Neural crest cell (in vitro differentiated cells): ENCODE results near the gene COL12A1. TPM values are rescaled to one million over a fixed set of nuclear protein-coding genes. Genes with fewer than 3 reads are reported as not detected.

Experiments
- DNase-seq: peaks from one replicate; pipeline ENCODE4 v3.0.0; 2021; ENCODE audit warnings: low read depth, mixed read lengths, low spot score
- H3K27ac Mint-ChIP-seq: one replicate; pipeline ENCODE4 v1.8.0; 2021; ENCODE audit warnings: mild to moderate bottlenecking, mixed read lengths; ENCODE audit not compliant: unreplicated experiment
- H3K27me3 Mint-ChIP-seq: 2 replicates; pipeline ENCODE4 v1.8.0; 2021; ENCODE audit warnings: low read depth, mild to moderate bottlenecking, mixed read lengths
- H3K36me3 Mint-ChIP-seq: 2 replicates; pipeline ENCODE4 v1.8.0; 2021; ENCODE audit warnings: low read depth, mild to moderate bottlenecking, mixed read lengths
- H3K4me1 Mint-ChIP-seq: 2 replicates; pipeline ENCODE4 v1.8.0; 2021; ENCODE audit warnings: mixed read lengths
- H3K4me3 Mint-ChIP-seq: one replicate; pipeline ENCODE4 v1.8.0; 2021; ENCODE audit warnings: mild to moderate bottlenecking, mixed read lengths
- H3K9me3 Mint-ChIP-seq: 2 replicates; pipeline ENCODE4 v1.8.0; 2021; ENCODE audit warnings: mixed read lengths
- CTCF ChIP-seq: fragments of 200-600 bp; sonication (generic); conservative IDR thresholded peaks from 2 replicates; pipeline ENCODE4 v1.5.0; 2021; ENCODE audit warnings: antibody characterized with exemption, mild to moderate bottlenecking
- total RNA-seq: library from RNA; stranded (reverse); gene quantifications from 2 replicates; pipeline ENCODE4 v1.2.1, GENCODE V29; 2021

Gene COL12A1
- total RNA-seq, 1 donor from 2014 or later, result 50.2 TPM

DNA sequence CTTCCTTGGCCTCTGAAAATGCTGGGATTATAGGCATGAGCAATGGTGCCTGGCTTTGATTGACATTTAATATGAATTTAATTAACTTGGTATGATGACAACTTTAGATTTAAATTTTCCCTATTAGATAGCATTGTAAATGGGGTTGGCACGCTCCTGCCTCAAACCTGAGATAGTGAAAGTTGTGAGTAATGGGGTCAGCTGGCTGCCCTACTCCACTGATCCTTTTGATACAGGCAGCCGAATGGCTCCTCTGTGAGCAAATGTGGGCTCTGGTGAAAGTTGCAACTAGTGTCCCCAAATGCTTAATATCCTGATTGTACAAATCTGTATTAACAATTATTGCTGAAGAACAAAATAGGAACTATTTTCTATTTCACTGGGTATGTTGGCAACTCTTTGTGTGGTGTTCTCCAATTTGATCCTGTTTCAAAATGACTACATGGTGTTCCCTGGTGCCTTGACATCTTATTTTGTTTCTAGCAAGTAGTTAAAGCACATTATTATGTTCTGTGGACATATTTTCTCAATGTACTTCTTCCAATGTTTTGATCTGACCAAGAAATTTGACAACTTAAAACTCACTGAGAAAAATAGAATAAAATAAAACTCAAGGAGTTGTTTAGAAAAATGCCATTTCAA is 97.4 kb downstream of the COL12A1 start:
- Mint-ChIP-seq H3K36me3 (no peaks in the 10 kb centered on the region), H3K9me3 (no peaks in the 10 kb centered on the region), H3K4me3 (no peak overlapping the region), H3K27ac (no peak overlapping the region), H3K27me3 (no peaks in the 10 kb centered on the region), H3K4me1 (peaks cover 5% of the 10 kb centered on the region)
- DNase-seq, result no peak
- no peak for TF ChIP-seq CTCF

GRCh38 chr6:75107913-75108312 is 97.9 kb downstream of the COL12A1 start:
- Mint-ChIP-seq H3K4me1 (peaks cover 5% of the 10 kb centered on the region), H3K27me3 (no peaks in the 10 kb centered on the region), H3K9me3 (no peaks in the 10 kb centered on the region), H3K36me3 (no peaks in the 10 kb centered on the region), H3K27ac (no peak overlapping the region), H3K4me3 (no peak overlapping the region)
- DNase-seq, result no peak
- no peak for TF ChIP-seq CTCF

GRCh38 chr6:75106426-75106825 is 99.4 kb downstream of the COL12A1 start:
- Mint-ChIP-seq H3K4me1 (peaks cover 5% of the 10 kb centered on the region), H3K27ac (no peak overlapping the region), H3K27me3 (no peaks in the 10 kb centered on the region), H3K9me3 (no peaks in the 10 kb centered on the region), H3K4me3 (no peak overlapping the region), H3K36me3 (no peaks in the 10 kb centered on the region)
- TF ChIP-seq CTCF, result no peak
- DNase-seq, result no peak

DNA sequence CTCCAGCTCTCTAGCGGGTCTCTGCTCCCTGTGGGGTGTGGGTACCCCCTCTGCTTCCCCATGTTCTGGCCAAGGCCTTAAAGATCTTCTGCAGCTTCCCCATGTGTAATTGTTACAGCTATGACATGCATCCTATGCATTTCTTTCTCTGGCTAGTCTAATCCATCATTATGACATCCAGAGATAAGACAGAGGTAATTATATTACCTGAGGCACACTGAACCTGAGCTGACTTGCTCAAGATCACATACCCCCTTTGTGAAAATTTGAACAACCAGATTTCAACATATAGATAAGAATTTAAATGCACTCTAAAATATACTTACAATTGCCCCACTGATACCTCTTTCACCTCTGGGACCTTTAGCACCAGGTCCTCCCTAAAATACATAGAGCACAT is 102.4 kb downstream of the COL12A1 start:
- Mint-ChIP-seq H3K27ac (no peak overlapping the region), H3K4me3 (no peak overlapping the region), H3K27me3 (no peaks in the 10 kb centered on the region), H3K36me3 (no peaks in the 10 kb centered on the region), H3K9me3 (no peaks in the 10 kb centered on the region), H3K4me1 (peaks cover 11% of the 10 kb centered on the region)
- no peak for DNase-seq
- no peak for TF ChIP-seq CTCF

GRCh38 chr6:75102301-75102700 is 103.6 kb downstream of the COL12A1 start:
- no peak for TF ChIP-seq CTCF
- no peaks in the 10 kb centered on the region for H3K27me3 Mint-ChIP-seq

GRCh38 chr6:75101896-75102295 is 104.0 kb downstream of the COL12A1 start:
- Mint-ChIP-seq H3K4me1 (peaks cover 11% of the 10 kb centered on the region), H3K4me3 (no peak overlapping the region), H3K27ac (no peak overlapping the region), H3K36me3 (no peaks in the 10 kb centered on the region), H3K9me3 (no peaks in the 10 kb centered on the region), H3K27me3 (no peaks in the 10 kb centered on the region)
- TF ChIP-seq CTCF, result no peak
- DNase-seq, result no peak

More at GRCh38 chr6:75102301-75102700, 103.6 kb downstream of the COL12A1 start:
- no peaks in the 10 kb centered on the region for H3K36me3 Mint-ChIP-seq
- H3K9me3 Mint-ChIP-seq, result no peaks in the 10 kb centered on the region
- H3K4me1 Mint-ChIP-seq, result peaks cover 11% of the 10 kb centered on the region
- no peak overlapping the region for H3K27ac Mint-ChIP-seq
- DNase-seq, result no peak
- H3K4me3 Mint-ChIP-seq, result no peak overlapping the region
